ENCODE data around the gene KDM2A. TPM values are rescaled to one million over a fixed set of nuclear protein-coding genes. Genes with fewer than 3 reads are reported as not detected.
"Not testable (repeated sequence)": the region's sequence is repeated elsewhere in the genome, so short reads cannot be mapped to it uniquely, and the experiment has no call there.

KDM2A gene
- total RNA-seq, 1 donor from 2014 or later, result 38.4 TPM

DNA sequence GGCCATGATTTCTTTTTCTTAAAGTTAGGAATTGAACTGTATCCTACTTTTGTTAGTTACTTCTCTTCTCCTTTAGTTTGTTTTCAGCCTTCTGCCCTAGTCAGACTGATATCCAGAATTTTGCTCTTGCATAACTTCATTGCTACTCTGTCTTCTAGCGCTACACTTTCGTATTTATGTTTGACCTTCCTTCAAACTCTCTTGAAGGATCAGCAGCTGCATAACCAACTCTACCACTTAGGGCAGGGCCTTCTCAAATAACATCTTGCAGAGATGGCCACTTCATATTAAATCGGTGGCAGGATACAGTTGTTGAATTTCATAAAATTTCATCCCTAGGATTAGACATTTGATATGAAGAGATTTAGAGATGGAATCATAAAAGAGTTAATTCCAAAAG, 43.9 kb downstream of the KDM2A start:
- H3K36me3 ChIP-seq (ENCODE audit: control insufficient read depth, insufficient read depth, low read length), result no peaks in the 10 kb centered on the region
- no peaks in the 10 kb centered on the region for H3K27me3 ChIP-seq (ENCODE audit: control insufficient read depth, insufficient read depth, low read length)
- TF ChIP-seq, protein P1, sequence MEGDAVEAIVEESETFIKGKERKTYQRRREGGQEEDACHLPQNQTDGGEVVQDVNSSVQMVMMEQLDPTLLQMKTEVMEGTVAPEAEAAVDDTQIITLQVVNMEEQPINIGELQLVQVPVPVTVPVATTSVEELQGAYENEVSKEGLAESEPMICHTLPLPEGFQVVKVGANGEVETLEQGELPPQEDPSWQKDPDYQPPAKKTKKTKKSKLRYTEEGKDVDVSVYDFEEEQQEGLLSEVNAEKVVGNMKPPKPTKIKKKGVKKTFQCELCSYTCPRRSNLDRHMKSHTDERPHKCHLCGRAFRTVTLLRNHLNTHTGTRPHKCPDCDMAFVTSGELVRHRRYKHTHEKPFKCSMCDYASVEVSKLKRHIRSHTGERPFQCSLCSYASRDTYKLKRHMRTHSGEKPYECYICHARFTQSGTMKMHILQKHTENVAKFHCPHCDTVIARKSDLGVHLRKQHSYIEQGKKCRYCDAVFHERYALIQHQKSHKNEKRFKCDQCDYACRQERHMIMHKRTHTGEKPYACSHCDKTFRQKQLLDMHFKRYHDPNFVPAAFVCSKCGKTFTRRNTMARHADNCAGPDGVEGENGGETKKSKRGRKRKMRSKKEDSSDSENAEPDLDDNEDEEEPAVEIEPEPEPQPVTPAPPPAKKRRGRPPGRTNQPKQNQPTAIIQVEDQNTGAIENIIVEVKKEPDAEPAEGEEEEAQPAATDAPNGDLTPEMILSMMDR (IDR thresholded peaks at IDR 0.05; ENCODE audit: insufficient read depth, low read length, severe bottlenecking), result no peak
- DNase-seq (ENCODE audit: low read depth) (no peak), FAIRE-seq (no peak)
- no peak overlapping the region for H3K4me3 ChIP-seq (ENCODE audit: low read depth, low read length)

DNA sequence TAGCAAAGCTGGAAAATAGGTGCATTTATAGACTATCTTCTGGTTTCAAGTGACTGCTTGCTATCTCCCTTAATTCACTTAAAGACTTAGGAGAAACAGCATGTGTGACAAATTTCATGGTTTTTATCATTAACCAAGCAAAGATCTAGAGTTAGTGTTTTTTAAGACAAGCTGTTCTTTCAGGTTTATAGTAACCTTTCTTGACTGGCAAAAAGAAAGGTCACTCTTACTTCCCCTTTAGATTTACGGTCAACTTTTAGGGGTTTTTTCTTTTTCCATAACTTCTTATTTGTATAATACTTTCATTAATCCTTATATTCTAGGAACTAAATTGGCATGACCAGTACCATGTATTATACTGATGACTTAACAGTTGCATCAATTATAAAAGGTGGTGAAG, 46.6 kb downstream of the KDM2A start:
- peaks cover 1% of the 10 kb centered on the region for H3K36me3 ChIP-seq (ENCODE audit: control insufficient read depth, insufficient read depth, low read length)
- FAIRE-seq (no peak), DNase-seq (ENCODE audit: low read depth) (no peak)
- H3K4me3 ChIP-seq (ENCODE audit: low read depth, low read length), result no peak overlapping the region
- H3K27me3 ChIP-seq (ENCODE audit: control insufficient read depth, insufficient read depth, low read length), result no peaks in the 10 kb centered on the region
- TF ChIP-seq, protein P1 (IDR thresholded peaks at IDR 0.05; ENCODE audit: insufficient read depth, low read length, severe bottlenecking), result no peak

DNA sequence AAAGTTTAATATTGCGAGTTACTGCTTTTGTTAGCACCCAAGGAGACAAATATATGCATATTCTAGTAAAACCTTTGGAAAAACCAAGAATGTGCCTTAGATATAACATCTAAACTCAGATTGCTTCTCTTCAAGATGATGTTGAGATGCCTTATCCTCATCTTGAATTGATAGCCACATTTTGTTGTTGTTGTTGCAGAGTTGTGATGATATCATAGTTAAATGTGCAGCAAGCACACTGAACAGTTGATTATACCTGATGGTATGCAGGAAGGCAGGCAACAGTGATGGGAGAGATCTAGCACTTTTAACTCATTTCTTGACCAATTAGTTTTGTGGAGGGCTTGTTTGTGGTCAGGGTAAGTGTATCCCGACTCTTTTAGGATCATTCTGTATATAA, 48.0 kb downstream of the KDM2A start:
- DNase-seq (ENCODE audit: low read depth) (peak; percentile 18), FAIRE-seq (no peak)
- Histone ChIP-seq H3K36me3 (ENCODE audit: control insufficient read depth, insufficient read depth, low read length) (peaks cover 3% of the 10 kb centered on the region), H3K27me3 (ENCODE audit: control insufficient read depth, insufficient read depth, low read length) (no peaks in the 10 kb centered on the region), H3K4me3 (ENCODE audit: low read depth, low read length) (no peak overlapping the region)
- TF ChIP-seq, protein P1 (IDR thresholded peaks at IDR 0.05; ENCODE audit: insufficient read depth, low read length, severe bottlenecking), result no peak

DNA sequence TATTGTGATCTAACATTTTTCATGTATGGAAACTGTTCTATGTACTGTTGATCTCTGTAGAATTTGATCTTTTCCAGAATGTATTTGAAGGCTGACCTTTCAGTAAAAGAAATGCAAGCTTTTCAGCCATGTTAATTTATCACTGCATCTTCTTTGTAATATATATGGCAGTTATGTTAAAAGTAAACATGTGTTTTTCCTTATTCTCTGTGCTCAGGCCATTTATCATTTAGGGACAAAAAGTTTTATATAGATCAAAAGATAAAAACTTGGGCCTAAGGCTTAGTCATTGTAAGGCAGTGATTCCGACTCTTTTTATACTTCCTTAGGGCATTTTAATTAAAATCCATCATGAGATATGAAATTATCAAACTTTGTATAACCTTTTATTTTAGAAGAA, 48.7 kb downstream of the KDM2A start:
- TF ChIP-seq, protein P1 (IDR thresholded peaks at IDR 0.05; ENCODE audit: insufficient read depth, low read length, severe bottlenecking), result no peak
- Histone ChIP-seq H3K36me3 (ENCODE audit: control insufficient read depth, insufficient read depth, low read length) (peaks cover 3% of the 10 kb centered on the region), H3K4me3 (ENCODE audit: low read depth, low read length) (no peak overlapping the region), H3K27me3 (ENCODE audit: control insufficient read depth, insufficient read depth, low read length) (no peaks in the 10 kb centered on the region)
- no peak for FAIRE-seq
- no peak for DNase-seq (ENCODE audit: low read depth)

GRCh38 chr11:67168911-67169310, 49.8 kb downstream of the KDM2A start:
- FAIRE-seq; H3K4me3 ChIP-seq (ENCODE audit: low read depth, low read length); DNase-seq (ENCODE audit: low read depth); H3K27me3 ChIP-seq (ENCODE audit: control insufficient read depth, insufficient read depth, low read length); H3K36me3 ChIP-seq (ENCODE audit: control insufficient read depth, insufficient read depth, low read length): not testable (repeated sequence)

- FAIRE-seq (no peak), DNase-seq (ENCODE audit: low read depth) (peak; percentile 29)
- peaks cover 4% of the 10 kb centered on the region for H3K36me3 ChIP-seq (ENCODE audit: control insufficient read depth, insufficient read depth, low read length)
- H3K4me3 ChIP-seq (ENCODE audit: low read depth, low read length), result no peak overlapping the region
- no peaks in the 10 kb centered on the region for H3K27me3 ChIP-seq (ENCODE audit: control insufficient read depth, insufficient read depth, low read length)
- TF ChIP-seq, protein P1 (IDR thresholded peaks at IDR 0.05; ENCODE audit: insufficient read depth, low read length, severe bottlenecking), result no peak
Measured at GRCh38 chr11:67174311-67174710, 55.2 kb downstream of the KDM2A start.
